AG20443 (cell line): ENCODE data around the gene NFAM1.

Experiments used
- DNase-seq: peaks from one replicate; pipeline ENCODE4 v3.0.0; 2012; ENCODE audit warnings: low spot score, mixed read lengths

Gene NFAM1

DNA sequence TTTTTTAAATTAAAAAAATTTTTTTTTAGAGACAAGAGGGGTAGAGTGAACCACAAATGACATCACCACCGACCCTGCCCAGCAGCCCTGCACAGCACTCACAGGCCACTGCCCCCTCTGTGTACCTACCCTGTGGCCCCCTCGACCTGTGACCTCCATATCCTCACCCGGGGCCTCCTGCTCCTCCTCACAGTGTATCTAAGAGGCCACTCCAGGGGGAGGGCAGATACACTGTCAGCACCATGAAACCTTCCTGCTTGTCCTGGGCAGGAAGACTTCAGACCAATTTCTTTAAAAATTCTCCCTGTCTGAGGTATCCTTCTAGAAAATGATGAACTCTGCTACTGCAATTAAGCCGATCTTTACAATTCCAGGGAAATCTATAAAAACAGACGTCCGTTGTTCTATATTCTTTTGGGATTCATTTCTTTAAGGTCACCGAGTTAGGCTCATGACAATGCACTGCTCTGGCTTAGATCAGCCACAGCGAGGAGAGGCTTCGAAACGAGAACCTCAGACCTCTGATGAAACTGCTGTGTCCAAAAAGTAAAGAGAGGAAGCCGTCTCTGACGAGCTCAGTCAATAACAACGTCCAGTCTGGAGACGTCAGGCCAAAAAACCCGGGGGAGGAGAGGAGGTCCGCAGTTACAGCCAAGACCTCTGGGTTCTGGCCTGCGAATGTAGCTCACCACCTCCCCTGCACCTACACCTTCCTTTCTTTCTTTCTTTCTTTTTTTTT lies 17.5 kb downstream of the NFAM1 start:
- no peak for DNase-seq

DNA sequence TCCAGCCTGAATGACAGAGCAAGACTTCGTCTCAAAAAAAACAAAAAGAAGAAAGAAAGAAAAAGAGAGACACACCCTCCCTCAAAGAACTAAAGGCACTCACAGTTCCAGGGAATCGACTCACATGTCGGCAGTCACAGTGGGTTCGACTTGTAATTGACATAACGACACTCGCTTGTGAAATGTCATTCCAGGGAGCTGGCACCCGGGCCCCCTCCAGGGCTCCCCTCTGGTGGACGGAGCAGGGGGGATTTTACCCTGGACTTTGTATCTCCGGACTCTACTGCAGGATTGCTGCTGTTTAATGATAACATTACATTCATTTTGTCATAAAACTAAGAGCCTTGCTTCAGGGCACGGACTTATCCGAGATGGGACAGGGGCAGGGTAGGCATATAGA lies 18.2 kb downstream of the NFAM1 start:
- DNase-seq = no peak

DNA sequence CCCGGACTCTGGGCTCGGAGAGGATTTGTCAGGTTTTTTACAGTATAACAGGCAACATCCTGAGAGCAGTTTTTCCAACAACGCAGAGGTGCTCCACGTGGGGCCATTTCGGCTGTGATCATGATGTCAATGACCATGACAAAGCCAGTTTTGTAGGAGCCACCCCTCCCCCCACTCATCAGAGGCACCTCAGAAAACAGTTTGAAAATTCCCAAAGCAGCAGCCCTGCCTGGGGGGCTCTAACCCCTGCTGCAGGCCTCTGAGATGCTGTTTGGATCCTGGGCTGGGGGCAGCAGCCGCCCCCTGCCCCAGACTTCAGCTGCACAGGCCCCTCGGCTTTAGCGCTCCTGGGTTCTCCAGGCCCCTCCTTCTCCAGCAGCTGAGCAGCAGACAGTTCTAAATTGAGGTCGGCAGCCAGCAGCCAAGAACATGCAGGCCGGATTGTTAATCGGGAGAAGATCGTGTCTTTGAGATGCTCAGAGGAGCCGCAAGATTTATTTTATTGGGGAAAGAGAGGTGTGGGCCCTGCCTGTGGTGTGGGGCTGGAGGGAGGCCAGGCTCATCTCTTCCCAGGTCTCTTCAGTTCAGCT lies 19.4 kb downstream of the NFAM1 start:
- DNase-seq = no peak

- DNase-seq = no peak
These were observed 21.5 kb downstream of the NFAM1 start for GRCh38 chr22:42410708-42411107.

DNA sequence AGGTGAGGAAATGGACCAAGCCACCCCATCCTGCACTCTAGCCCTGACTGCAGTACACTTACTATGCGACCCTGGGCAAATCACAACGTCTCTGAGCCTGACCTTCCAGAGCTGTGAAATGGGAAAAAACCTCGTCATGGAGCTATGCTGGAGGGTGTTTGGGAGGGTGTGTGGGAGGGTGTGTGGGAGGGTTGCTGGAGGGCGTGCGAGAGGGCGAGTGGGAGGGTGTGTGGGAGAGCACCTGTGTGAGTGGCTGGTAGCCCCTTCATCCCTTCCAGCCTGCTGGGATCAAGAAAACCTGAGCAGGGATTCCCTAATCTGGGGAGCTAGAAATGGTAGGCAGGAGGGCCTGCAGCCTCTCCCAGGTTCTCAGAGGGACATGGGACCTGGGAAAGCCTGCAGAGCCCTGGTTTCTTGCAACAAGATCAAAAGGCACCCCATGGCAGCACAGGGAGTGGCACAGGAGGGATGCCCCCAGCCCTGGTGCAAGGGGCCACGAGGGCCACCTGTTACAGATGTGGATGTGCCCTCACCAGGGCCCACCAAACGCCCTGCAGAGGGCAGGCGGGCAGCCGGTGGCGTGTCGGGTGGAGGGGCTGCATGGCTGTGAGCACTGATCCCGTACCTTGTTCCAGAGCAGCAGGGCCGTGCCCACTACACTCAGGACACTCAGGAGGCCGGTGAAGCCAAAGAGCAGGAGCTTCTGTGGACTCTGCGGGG lies 23.2 kb downstream of the NFAM1 start:
- DNase-seq = no peak

DNA sequence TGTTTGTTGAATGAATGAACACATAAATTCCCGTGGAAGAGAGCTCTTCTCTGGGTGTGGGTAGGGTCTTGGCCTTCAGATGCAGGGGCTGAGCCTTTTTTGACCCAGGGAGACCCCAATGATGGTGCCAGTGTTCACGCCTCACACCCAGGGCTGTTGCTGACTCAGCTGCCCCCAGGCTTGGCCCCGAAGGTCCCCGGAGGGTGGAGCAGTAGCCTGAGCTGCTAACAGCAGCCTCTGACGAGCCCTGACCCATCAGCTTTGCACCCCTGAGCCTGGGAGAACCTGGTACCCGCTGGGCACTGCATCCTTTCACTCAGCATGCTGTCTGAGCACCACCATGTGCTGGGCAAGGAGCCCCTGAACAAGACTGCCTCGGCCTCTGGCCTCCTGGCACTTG lies 23.9 kb downstream of the NFAM1 start:
- no peak for DNase-seq

GRCh38 chr22:42404266-42404665 lies 27.9 kb downstream of the NFAM1 start:
- no peak for DNase-seq

DNA sequence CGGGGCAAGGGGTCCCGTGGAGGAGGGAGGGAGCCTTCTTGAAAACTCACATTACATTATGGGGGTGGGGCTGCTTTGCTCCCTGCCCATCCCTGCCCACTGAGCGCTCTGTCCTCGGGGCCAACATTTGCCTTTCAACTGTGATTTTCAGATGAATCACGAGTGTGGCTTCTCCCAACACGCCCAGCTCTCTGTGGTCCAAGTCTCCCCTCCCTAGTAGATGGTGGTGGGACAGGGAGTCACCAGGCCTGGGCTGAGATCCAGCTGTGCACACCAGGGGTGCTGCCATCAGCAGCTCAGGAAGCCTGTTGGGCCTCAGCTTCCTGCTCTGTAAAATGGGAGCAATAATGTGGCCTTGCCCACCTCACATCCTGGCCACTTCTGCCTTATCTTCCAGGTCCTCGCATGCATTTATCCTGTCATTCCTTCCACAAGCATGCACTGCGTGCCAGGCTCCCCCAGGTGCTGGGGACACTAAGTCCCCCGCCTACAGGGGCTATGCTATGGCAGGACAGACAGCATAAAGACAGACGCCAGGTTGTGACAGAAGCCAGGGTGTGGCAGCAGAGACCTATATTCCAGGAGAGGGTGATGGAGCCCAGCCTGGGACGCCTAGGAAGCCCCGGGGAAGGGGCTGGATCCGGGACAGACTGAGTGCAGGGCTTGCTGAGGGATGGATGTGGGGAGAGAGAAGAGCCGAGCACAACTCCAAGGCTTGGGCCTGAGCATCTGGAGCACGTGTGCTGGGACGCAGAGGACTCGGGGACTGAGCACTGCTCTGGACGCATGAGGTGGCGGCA lies 30.5 kb downstream of the NFAM1 start:
- DNase-seq = no peak

- no peak for DNase-seq
These were observed 31.2 kb downstream of the NFAM1 start for GRCh38 chr22:42400811-42401534.

DNA sequence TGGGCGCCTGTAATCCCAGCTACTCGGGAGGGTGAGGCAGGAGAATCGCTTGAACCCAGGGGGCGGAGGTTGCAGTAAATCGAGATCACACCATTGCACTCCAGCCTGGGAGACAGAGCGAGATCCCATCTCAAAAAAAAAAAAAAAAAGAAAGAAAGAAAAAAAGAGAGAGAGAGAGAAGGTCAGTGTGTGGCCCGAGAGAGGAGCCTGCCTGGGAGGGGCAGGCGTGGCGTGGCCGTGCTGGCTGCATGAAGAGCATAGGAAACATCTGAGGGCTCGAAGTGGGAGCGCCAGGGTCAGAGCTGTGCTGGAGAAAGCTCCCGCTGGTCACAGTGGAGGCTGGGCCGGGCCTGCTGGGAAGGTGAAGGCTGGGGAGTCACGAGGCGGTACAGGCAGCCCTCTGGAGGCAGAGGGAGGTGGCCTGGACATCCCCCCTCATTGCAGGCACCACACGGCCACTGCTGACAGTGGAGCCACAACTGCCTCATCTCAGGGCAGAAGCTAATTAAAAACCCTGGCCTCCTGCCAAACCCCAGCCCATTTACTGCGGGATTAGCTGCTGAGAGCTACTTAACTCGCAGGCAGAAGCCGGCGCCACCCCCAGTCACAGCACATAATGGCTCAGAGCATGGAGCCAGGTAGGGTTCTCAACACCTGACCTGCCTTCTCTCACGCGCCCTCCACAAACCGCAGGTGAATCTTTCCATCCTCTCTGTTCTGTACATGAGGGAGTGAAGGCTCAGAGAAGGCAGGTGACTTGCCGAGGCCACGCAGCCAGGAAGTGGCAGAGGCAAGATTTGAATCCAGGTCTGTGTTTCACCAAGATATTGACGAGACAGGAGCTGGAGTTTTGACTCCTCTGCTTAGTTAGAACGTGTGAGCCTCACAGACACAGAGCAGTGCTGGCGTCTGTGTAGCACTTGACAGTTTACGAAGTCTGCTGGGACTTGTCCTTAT lies 32.6 kb downstream of the NFAM1 start:
- no peak for DNase-seq

DNA sequence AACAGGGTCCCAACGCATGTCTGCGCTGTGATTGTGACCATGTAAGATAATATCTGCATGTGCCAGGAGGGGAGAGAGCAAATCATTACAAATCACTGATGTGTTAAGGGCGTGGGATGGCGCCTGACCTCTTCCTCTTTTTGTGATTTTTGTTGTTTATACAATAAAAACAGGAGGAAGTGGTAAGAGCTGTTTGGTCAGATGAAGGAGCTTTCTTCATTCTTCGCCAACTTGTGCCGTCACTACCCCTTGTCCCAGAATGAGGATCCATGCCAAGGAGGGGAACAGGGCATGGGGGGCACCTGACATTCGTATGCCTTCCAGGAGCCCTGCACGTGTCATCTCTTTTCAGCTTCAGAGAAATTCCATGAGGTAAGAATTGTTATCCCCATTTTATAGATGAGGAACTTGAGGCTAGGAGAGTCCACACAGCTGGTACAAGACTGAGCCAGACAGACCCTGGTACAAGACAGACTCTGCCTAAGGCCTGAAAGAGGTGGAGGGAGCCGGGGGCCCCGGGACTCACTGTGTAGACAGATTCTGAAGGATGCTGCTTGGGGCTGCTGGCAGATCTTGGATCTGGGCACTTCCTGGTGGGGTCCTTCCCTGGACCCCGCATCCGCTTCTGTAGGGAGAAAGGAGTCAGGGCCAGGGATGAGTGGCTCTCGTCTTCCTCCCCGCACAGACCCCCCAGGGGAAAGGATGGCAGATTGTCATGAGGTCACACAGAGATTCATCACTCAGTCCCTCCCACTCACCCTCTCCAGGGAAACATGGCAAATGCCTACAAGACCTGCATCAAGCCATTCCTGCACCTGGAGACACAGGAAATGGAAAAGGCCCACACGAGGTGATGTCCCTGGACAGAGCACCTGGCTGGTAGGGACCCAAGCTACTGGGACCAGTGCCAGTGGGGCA lies 34.6 kb downstream of the NFAM1 start:
- no peak for DNase-seq

- DNase-seq = no peak
These were observed 35.4 kb downstream of the NFAM1 start for GRCh38 chr22:42396621-42397331.

DNA sequence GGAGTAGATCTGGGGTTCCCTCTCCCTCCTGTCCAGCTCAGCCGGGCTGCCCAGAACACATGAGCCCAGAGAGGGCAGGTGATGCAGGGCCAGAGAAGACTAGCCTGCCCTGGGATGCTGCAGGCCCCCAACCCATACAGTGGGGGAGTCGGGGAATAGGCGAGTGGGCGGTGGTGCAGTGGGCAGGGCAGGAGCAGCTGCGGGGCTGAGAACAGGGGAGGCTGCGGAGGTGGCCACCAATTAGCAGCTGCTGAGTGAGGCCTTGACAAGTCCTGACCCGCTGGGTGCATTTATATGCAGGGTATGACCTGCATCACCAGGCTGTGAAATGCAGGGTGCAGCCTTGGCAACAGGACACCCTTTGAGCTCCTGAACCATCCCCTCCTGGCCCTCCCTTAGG lies 43.1 kb downstream of the NFAM1 start:
- DNase-seq = no peak

GRCh38 chr22:42388130-42388797 lies 43.9 kb downstream of the NFAM1 start:
- DNase-seq = no peak

DNA sequence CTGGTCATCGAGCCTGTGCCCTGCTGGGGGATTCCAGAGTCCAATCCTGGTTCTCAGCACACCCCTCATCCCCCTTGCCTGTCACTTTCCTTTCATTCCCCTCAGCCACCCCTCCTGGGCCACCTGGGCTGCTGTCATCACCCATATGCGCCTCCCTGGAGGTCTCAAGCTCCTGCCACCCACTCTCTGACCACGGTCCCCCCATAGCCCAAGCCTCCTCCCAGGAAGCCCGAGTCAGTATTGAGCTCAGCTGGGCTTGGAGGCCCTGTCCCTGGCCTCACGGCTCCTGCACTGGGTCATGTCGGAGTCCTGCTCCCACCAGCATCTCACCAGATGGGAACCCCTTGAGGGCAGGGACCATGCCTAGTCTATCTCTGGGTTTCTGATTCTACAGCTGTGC lies 44.6 kb downstream of the NFAM1 start:
- no peak for DNase-seq

- no peak for DNase-seq
These were observed 46.5 kb downstream of the NFAM1 start for GRCh38 chr22:42385696-42386095.

DNA sequence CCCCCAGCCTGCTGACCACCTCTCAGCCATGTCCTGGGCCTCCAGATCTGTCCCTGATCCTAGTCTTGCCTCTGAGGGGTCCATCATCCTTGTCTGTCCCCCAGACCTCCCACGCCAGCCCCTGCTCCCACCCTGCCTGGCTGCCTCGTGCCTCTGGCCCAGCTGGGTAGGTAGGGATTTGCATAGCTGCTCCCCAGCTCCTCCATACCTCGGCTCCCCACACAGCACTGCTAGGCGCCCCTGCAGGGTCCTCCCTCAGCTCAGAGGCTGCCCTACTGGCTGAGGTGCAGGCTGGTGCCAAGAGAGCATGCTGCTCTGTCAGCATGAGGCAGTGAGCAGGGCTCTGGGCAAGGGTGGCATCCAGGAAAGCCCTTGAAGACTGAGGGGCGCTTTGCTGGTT lies 47.7 kb downstream of the NFAM1 start:
- no peak for DNase-seq

GRCh38 chr22:42383851-42384417 lies 48.3 kb downstream of the NFAM1 start:
- no peak for DNase-seq
